NCI-H1436 (cell line): ENCODE measurements around the gene CYP8B1.

Experiments used
- DNase-seq: peaks from one replicate; lab custom pipeline; 2025; lab: John Stamatoyannopoulos, UW

The CYP8B1 gene

DNA sequence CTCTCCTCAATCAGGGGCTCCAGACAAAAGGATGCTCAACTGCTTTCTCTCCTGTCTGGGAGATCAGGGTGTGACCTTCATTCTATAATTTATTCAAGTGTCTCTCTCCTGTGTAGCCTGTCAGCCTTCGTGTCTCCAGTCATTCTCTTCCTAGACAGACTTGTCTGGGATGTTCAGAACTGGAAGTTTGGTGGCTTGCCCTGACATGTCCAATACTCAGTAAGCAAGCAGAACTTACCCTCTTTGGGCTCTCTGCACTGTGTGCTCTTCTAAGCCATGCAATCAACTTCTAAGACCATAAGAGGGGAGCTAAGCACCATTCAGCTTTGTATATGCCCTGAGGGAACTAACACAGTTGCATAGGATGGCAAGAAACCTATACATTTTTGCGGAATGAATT lies 52.3 kb downstream of the CYP8B1 start:
- DNase-seq = no peak

DNA sequence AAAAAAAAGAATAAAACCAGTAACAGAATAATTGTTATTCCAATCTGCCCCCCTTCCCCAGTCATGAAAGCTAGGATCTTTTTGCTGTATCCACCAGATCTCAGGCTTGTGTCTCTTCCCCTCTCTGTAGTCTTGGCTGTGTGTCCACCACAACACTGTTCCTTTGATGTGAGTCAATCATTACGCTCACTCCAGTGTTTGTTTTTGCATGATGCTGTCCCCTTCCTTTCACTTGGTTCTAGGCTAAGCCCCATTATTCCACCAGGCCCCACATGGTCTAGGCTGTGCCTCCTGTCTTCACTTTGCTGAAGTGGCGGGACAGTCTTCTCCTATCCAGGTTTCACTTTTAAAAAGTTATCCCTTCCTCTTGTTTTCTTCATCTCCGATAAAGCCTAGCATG lies 52.9 kb downstream of the CYP8B1 start:
- no peak for DNase-seq
